Measurements from ENCODE around the gene PLCG2.
"Not testable (repeated sequence)": the region's sequence is repeated elsewhere in the genome, so short reads cannot be mapped to it uniquely, and the experiment has no call there.

The PLCG2 gene

DNA sequence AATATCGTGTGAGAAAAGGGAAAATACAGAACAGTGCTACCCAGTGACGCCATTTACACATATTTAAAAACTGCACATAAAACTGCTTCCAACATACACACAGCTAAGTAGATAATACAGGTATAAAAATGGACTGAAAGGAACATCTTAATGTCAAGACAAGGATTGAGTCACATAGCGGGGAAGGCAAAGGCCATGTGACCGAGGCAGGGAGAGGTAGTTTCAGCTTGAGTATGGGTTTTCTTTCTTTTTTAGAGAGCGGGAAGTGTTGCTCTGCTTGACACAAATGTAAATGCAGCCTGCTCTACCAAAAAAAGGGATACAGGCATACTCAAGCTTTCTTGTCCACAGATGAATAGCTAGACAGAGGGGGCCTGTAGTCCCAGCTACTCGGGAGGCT lies 185.7 kb downstream of the PLCG2 start:
- H3K27me3 ChIP-seq, result peaks cover 7% of the 10 kb centered on the region
- no peak overlapping the region for H3K4me3 ChIP-seq (ENCODE audit: low read depth in 1 of 2, low read length in 1 of 2)
- no peak for TF ChIP-seq CTCF (IDR thresholded peaks at IDR 0.05)
- H3K27ac ChIP-seq, result no peak overlapping the region
- no peaks in the 10 kb centered on the region for H3K4me1 ChIP-seq (ENCODE audit: control insufficient read depth in 1 of 2, insufficient read depth in 1 of 2, low read depth in 1 of 2, low read length in 1 of 2)
- H3K9me3 ChIP-seq, result no peaks in the 10 kb centered on the region
- peaks cover 25% of the 10 kb centered on the region for H3K36me3 ChIP-seq

DNA sequence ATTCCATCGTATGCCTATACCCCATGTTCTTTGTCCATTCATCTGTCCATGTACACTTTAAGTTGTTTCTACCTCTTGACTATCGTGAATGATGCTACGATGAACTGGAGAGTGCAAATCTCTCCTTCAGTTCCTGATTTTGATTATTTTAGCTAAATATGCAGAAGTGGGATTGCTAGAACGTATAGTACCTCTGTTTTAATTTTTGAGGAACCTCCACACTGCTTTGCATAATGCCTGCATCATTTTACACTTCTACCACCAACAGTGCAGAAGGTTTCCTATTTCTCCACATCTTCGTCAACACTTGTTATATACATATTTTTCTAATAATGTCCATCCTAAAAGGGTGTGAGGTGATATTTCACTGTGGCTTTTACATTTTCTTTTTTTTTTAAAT lies 188.3 kb downstream of the PLCG2 start:
- peaks cover 8% of the 10 kb centered on the region for H3K36me3 ChIP-seq
- H3K4me1 ChIP-seq (ENCODE audit: control insufficient read depth in 1 of 2, insufficient read depth in 1 of 2, low read depth in 1 of 2, low read length in 1 of 2), result no peaks in the 10 kb centered on the region
- no peaks in the 10 kb centered on the region for H3K9me3 ChIP-seq
- H3K27ac ChIP-seq, result no peak overlapping the region
- no peak overlapping the region for H3K4me3 ChIP-seq (ENCODE audit: low read depth in 1 of 2, low read length in 1 of 2)
- H3K27me3 ChIP-seq, result peaks cover 10% of the 10 kb centered on the region
- TF ChIP-seq CTCF (IDR thresholded peaks at IDR 0.05), result no peak

GRCh38 chr16:81971853-81972252 lies 192.8 kb downstream of the PLCG2 start:
- no peak for TF ChIP-seq CTCF (IDR thresholded peaks at IDR 0.05)
- no peak overlapping the region for H3K4me3 ChIP-seq (ENCODE audit: low read depth in 1 of 2, low read length in 1 of 2)
- H3K36me3 ChIP-seq, result no peaks in the 10 kb centered on the region
- peaks cover 14% of the 10 kb centered on the region for H3K27me3 ChIP-seq
- H3K4me1 ChIP-seq (ENCODE audit: control insufficient read depth in 1 of 2, insufficient read depth in 1 of 2, low read depth in 1 of 2, low read length in 1 of 2), result no peaks in the 10 kb centered on the region
- no peak overlapping the region for H3K27ac ChIP-seq
- H3K9me3 ChIP-seq, result no peaks in the 10 kb centered on the region

GRCh38 chr16:81973737-81974136 lies 194.6 kb downstream of the PLCG2 start:
- no peaks in the 10 kb centered on the region for H3K9me3 ChIP-seq
- no peak overlapping the region for H3K27ac ChIP-seq
- peaks cover 14% of the 10 kb centered on the region for H3K27me3 ChIP-seq
- no peak for TF ChIP-seq CTCF (IDR thresholded peaks at IDR 0.05)
- no peak overlapping the region for H3K4me3 ChIP-seq (ENCODE audit: low read depth in 1 of 2, low read length in 1 of 2)
- H3K4me1 ChIP-seq (ENCODE audit: control insufficient read depth in 1 of 2, insufficient read depth in 1 of 2, low read depth in 1 of 2, low read length in 1 of 2), result no peaks in the 10 kb centered on the region
- no peaks in the 10 kb centered on the region for H3K36me3 ChIP-seq

GRCh38 chr16:81975637-81976036 lies 196.5 kb downstream of the PLCG2 start:
- Histone ChIP-seq H3K27ac (no peak overlapping the region), H3K9me3 (no peaks in the 10 kb centered on the region), H3K4me3 (ENCODE audit: low read depth in 1 of 2, low read length in 1 of 2) (no peak overlapping the region), H3K27me3 (peaks cover 6% of the 10 kb centered on the region), H3K36me3 (no peaks in the 10 kb centered on the region), H3K4me1 (ENCODE audit: control insufficient read depth in 1 of 2, insufficient read depth in 1 of 2, low read depth in 1 of 2, low read length in 1 of 2) (no peaks in the 10 kb centered on the region)
- TF ChIP-seq CTCF (IDR thresholded peaks at IDR 0.05), result no peak

DNA sequence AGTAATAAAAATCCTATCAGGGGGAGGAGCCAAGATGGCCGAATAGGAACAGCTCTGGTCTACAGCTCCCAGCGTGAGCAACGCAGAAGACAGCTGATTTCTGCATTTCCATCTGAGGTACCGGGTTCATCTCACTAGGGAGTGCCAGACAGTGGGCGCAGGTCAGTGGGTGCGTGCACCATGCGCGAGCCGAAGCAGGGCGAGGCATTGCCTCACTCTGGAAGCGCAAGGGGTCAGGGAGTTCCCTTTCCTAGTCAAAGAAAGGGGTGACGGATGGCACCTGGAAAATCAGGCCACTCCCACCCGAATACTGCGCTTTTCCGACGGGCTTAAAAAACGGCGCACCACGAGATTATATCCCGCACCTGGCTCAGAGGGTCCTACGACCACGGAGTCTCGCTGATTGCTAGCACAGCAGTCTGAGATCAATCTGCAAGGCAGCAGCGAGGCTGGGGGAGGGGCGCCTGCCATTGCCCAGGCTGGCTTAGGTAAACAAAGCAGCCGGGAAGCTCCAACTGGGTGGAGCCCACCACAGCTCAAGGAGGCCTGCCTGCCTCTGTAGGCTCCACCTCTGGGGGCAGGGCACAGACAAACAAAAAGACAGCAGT lies 198.3 kb downstream of the PLCG2 start:
- not testable (repeated sequence) for H3K27me3 ChIP-seq; H3K27ac ChIP-seq; H3K36me3 ChIP-seq; H3K4me3 ChIP-seq (ENCODE audit: low read depth in 1 of 2, low read length in 1 of 2); H3K9me3 ChIP-seq; H3K4me1 ChIP-seq (ENCODE audit: control insufficient read depth in 1 of 2, insufficient read depth in 1 of 2, low read depth in 1 of 2, low read length in 1 of 2)

Measured in neutrophil (primary cell).